GM21786 (cell line): ENCODE measurements around the gene NRAS.

ENCODE experiments used
- ATAC-seq: cut with Tn5 transposase; IDR thresholded peaks from one replicate; pipeline ENCODE4 v1.9.1; 2021; ENCODE audit not compliant: unreplicated experiment

The NRAS gene

GRCh38 chr1:114728553-114728952 is 12.0 kb upstream of the NRAS start:
- ATAC-seq = no peak

GRCh38 chr1:114725230-114725629 is 8.7 kb upstream of the NRAS start:
- no peak for ATAC-seq

- no peak for ATAC-seq
These were observed 7.3 kb upstream of the NRAS start for GRCh38 chr1:114723915-114724314.

GRCh38 chr1:114723457-114723856 is 6.9 kb upstream of the NRAS start:
- no peak for ATAC-seq

- no peak for ATAC-seq
These were observed 3.9 kb upstream of the NRAS start for GRCh38 chr1:114720492-114720891.

- ATAC-seq = no peak
These were observed 2.8 kb upstream of the NRAS start for GRCh38 chr1:114719424-114719787.

- ATAC-seq = no peak
These were observed 2.3 kb upstream of the NRAS start for GRCh38 chr1:114718661-114719423.

GRCh38 chr1:114715952-114716303 is 643 bp downstream of the NRAS start:
- no peak for ATAC-seq

- ATAC-seq = no peak
These were observed 3.6 kb downstream of the NRAS start for GRCh38 chr1:114712977-114713376.

- ATAC-seq = no peak
These were observed 6.2 kb downstream of the NRAS start for GRCh38 chr1:114710360-114710759.

GRCh38 chr1:114707604-114708003 is 9.0 kb downstream of the NRAS start:
- no peak for ATAC-seq

GRCh38 chr1:114703242-114703641 is 13.3 kb downstream of the NRAS start:
- ATAC-seq = no peak

GRCh38 chr1:114702737-114703136 is 13.8 kb downstream of the NRAS start:
- ATAC-seq = no peak

- ATAC-seq = no peak
These were observed 14.6 kb downstream of the NRAS start for GRCh38 chr1:114701931-114702330.

GRCh38 chr1:114700036-114700600 is 16.5 kb downstream of the NRAS start:
- ATAC-seq = no peak

- ATAC-seq = no peak
These were observed 19.8 kb downstream of the NRAS start for GRCh38 chr1:114696810-114697209.

- ATAC-seq = no peak
These were observed 21.0 kb downstream of the NRAS start, which contains the start of gene AMPD1 for GRCh38 chr1:114695430-114696058. TSS of gene AMPD1 (minus strand) at chr1:114695546. CDS start at chr1:114695471, 75 bp downstream.

- no peak for ATAC-seq
These were observed 21.8 kb downstream of the NRAS start for GRCh38 chr1:114694540-114695310.

- ATAC-seq = no peak
These were observed 23.6 kb downstream of the NRAS start for GRCh38 chr1:114692947-114693346.

GRCh38 chr1:114691061-114691460 is 25.5 kb downstream of the NRAS start:
- ATAC-seq = no peak

GRCh38 chr1:114690148-114690547 is 26.4 kb downstream of the NRAS start:
- ATAC-seq = no peak

- ATAC-seq = no peak
These were observed 28.0 kb downstream of the NRAS start for GRCh38 chr1:114688526-114688925.
